K562 (cell line): Measurements from ENCODE around the gene RAP1GDS1.

Experiments used
- ESRRA ChIP-seq: fragments of 450-650 bp; IDR thresholded peaks from 2 replicates; pipeline ENCODE4 v1.6.1; 2014; ENCODE audit warnings: low read depth, mild to moderate bottlenecking, moderate library complexity, borderline replicate concordance
- EZH2 ChIP-seq: IDR thresholded peaks from 2 replicates; pipeline ENCODE4 v1.6.1; 2012; ENCODE audit warnings: low read depth, mild to moderate bottlenecking, inconsistent platforms, low read length, borderline replicate concordance
- HNRNPH1 ChIP-seq: fragments of 200-400 bp; formaldehyde crosslinking; optimal IDR thresholded peaks from 2 replicates; pipeline ENCODE3; 2017; ENCODE audit warnings: low read depth, mild to moderate bottlenecking, low read length, moderate library complexity
- JUN ChIP-seq, 2 experiments: sonication (generic) in 1 of 2; formaldehyde crosslinking in 1 of 2; IDR thresholded peaks; 2 replicates each; pipeline versions ENCODE4 v1.6.1 to v1.8.0; 2012 to 2022; ENCODE audit warnings: borderline replicate concordance in 2 of 2, mild to moderate bottlenecking in 2 of 2, improper control_type of control experiment in 1 of 2, low read depth in 1 of 2, low read length in 1 of 2, missing genetic modification reagents in 1 of 2
- PHF8 ChIP-seq: fragments of 200-600 bp; sonication (generic); IDR thresholded peaks from 2 replicates; pipeline ENCODE4 v1.6.1; 2012; ENCODE audit warnings: mixed run types, mild to moderate bottlenecking, inconsistent platforms, low read length, moderate library complexity, borderline replicate concordance
- RAD21 ChIP-seq, 2 experiments: fragments of 250-450 bp in 1 of 2; fragments of 450-650 bp in 1 of 2; sonication (Bioruptor Pico) in 1 of 2; formaldehyde crosslinking in 1 of 2; IDR thresholded peaks in 1 of 2; conservative IDR thresholded peaks in 1 of 2; 2 replicates each; pipeline versions ENCODE4 v1.4.0 to v1.8.0; 2020 to 2022; ENCODE audit warnings: mild to moderate bottlenecking in 2 of 2, moderate library complexity in 1 of 2
- RFX5 ChIP-seq: IDR thresholded peaks from 2 replicates; pipeline ENCODE4 v1.6.1; 2011; ENCODE audit warnings: low read depth, mild to moderate bottlenecking, improper control_type of control experiment, low read length
- SOX6 ChIP-seq: fragments of 450-650 bp; IDR thresholded peaks from 2 replicates; pipeline ENCODE4 v1.6.1; 2014; ENCODE audit warnings: mild to moderate bottlenecking
- STAT6 ChIP-seq: sonication (generic); formaldehyde crosslinking; IDR thresholded peaks from 2 replicates; pipeline ENCODE4 v1.8.1; 2023; ENCODE audit warnings: mild to moderate bottlenecking, missing genetic modification reagents
- ZNF140 ChIP-seq: fragments of 250-450 bp; sonication (Bioruptor Pico); IDR thresholded peaks from 2 replicates; pipeline ENCODE4 v1.8.0; 2021; ENCODE audit warnings: moderate library complexity, mild to moderate bottlenecking, inconsistent platforms

DNA sequence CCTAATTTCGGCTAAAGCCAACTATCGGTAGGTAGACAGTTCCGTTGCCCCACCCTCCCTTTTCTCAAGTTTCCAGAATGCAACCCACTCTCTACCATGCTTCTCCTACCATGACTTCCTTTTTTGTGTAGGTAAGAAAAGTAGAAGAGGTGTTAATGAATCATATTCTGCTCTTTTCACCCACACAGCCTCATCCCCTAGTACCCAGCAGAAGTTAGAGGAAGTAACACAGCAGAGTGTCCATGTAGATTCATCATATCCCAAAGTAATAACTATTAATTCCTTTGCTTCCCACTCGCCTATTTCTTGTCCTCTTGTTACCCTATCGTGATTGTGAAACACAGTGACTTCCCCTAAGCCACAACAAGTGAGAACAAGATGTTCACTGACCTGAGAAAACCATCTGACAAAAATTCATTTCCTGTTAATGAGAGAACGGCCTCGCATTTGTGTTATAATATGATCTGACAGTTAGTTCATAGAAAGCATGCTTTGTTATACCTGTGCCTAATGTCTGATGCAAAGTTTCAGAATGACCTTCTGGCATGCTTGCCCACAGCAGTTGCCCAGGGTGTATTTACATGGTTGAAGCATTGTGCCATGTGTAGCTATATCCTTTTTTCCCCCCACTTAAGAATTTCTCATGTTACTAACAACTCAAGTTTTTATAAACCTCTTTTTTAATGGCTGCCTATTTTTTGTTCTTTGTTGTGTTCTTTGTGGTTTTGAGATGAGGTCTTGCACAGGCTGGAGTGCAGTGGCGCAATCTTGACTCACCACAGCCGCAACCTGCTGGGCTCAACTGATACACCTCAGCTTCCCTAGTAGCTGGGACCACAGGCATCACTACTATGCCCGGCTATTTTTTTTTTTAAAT is 185.6 kb downstream of the RAP1GDS1 start:
- no peak for TF ChIP-seq ZNF140 (CRISPR knock-in tag)
- no peak for TF ChIP-seq STAT6 (CRISPR knock-in tag)
- no peak for TF ChIP-seq SOX6
- TF ChIP-seq HNRNPH1 = no peak
- TF ChIP-seq RAD21 (CRISPR knock-in tag; conservative IDR thresholded peaks at IDR 0.05 in 1 of 2, IDR thresholded peaks at IDR 0.05 in 1 of 2) = no peak
- no peak for TF ChIP-seq RFX5
- TF ChIP-seq ESRRA = no peak
- no peak for TF ChIP-seq JUN (IDR thresholded peaks at IDR 0.05; ENCODE audit: borderline replicate concordance, low read depth, low read length)
- no peak for TF ChIP-seq JUN (CRISPR knock-in tag; IDR thresholded peaks at IDR 0.05; ENCODE audit: borderline replicate concordance)
- TF ChIP-seq EZH2 = no peak
- TF ChIP-seq PHF8 = no peak
